Measurements from ENCODE around the gene EIF1. TPM values are rescaled to one million over a fixed set of nuclear protein-coding genes. Genes with fewer than 3 reads are reported as not detected.
A peak's percentile ranks its signal among the peaks of the same experiment; 100 is the strongest.

EIF1 gene
- polyA plus RNA-seq, 1 donor (not counting 4 experiments of a cell fraction or from before 2014, with no cell fraction given), result 308 TPM

DNA sequence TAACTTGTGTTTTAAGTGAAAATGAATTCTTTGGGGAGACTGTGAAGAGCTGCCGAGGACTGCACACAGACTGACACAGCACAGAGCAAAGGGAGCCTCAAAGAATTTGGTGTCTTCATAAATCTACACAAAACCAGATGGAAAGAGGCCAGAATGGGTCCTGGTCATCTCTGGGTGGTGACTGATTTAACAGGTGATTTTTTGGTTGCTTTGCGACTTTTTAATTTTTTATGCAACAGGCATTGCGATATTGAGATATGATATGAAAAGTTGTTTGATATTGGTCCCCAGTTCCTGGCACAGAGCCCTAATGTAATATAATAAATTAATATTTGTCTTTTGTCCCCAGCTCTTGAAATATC is 12.6 kb upstream of the EIF1 start:
- Histone ChIP-seq H3K4me3 (ENCODE audit: control insufficient read depth in 2 of 3, extremely low read depth in 1 of 3, insufficient read depth in 2 of 3, low read depth in 1 of 3, low read length in 3 of 3) (no peak overlapping the region), H3K36me3 (ENCODE audit: control insufficient read depth in 2 of 2, extremely low read depth in 1 of 2, insufficient read depth in 2 of 2, low read length in 2 of 2) (no peaks in the 10 kb centered on the region), H3K9me3 (ENCODE audit: control insufficient read depth, low read depth, low read length) (no peaks in the 10 kb centered on the region), H3K27ac (ENCODE audit: control insufficient read depth, insufficient read depth, low read length) (no peak overlapping the region), H3K4me2 (ENCODE audit: control insufficient read depth, extremely low read depth, insufficient read depth, low read depth, low read length) (no peak overlapping the region), H2AFZ (ENCODE audit: control insufficient read depth, low read length) (no peak overlapping the region), H4K20me1 (ENCODE audit: control insufficient read depth, extremely low read depth, insufficient read depth, low read length) (no peaks in the 10 kb centered on the region), H3K27me3 (ENCODE audit: control insufficient read depth, extremely low read depth, insufficient read depth, low read length) (no peaks in the 10 kb centered on the region), H3K9ac (ENCODE audit: control insufficient read depth, extremely low read depth, insufficient read depth, low read length) (no peak overlapping the region), H3K4me1 (ENCODE audit: control insufficient read depth, extremely low read depth, insufficient read depth, low read length) (peaks cover 26% of the 10 kb centered on the region), H3K79me2 (ENCODE audit: control insufficient read depth, insufficient read depth, low read length) (no peaks in the 10 kb centered on the region), H3K9me1 (ENCODE audit: control insufficient read depth, extremely low read depth, insufficient read depth, low read length) (no peaks in the 10 kb centered on the region)
- no peak for FAIRE-seq
- dilution Hi-C loops (cut with MboI; ENCODE audit: extremely low pct_ligation_motif_present, low sequenced_read_pairs), result no loop called here
- DNase-seq (ENCODE audit: low read depth, low spot score), result no peak
- TF ChIP-seq, protein P1, sequence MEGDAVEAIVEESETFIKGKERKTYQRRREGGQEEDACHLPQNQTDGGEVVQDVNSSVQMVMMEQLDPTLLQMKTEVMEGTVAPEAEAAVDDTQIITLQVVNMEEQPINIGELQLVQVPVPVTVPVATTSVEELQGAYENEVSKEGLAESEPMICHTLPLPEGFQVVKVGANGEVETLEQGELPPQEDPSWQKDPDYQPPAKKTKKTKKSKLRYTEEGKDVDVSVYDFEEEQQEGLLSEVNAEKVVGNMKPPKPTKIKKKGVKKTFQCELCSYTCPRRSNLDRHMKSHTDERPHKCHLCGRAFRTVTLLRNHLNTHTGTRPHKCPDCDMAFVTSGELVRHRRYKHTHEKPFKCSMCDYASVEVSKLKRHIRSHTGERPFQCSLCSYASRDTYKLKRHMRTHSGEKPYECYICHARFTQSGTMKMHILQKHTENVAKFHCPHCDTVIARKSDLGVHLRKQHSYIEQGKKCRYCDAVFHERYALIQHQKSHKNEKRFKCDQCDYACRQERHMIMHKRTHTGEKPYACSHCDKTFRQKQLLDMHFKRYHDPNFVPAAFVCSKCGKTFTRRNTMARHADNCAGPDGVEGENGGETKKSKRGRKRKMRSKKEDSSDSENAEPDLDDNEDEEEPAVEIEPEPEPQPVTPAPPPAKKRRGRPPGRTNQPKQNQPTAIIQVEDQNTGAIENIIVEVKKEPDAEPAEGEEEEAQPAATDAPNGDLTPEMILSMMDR (optimal IDR thresholded peaks at IDR 0.05 in 1 of 3, IDR thresholded peaks at IDR 0.05 in 1 of 3, conservative IDR thresholded peaks at IDR 0.05 in 1 of 3; ENCODE audit: extremely low read depth in 1 of 3, insufficient read depth in 2 of 3, low read length in 3 of 3), result no peak
- no peak for TF ChIP-seq EZH2 (IDR thresholded peaks at IDR 0.05; ENCODE audit: low read length)

DNA sequence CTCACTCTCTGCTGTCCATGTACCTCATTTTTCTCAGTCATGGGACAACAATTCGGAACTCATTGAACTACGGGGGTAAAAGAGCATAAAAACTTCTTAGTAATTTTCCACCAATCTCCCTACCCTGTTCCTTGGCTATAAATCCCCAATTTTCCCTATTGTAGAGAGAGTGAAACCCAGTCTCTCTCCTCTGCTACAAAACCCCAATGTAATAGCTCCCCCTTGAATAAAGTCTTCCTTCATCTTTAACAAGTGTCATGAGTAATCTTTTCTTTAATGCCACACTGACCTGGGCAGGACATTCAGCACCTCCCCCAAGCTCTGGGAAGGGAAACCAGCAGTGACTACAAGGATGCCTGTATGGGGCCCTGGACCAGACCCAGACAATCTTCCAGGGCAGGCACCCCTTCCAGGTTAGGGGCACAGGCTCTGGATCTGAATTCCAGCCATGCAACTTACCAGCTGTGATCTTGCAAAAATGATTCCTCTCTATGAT is 10.2 kb upstream of the EIF1 start:
- DNase-seq (ENCODE audit: low read depth, low spot score) (no peak), FAIRE-seq (no peak)
- Histone ChIP-seq H3K79me2 (ENCODE audit: control insufficient read depth, insufficient read depth, low read length) (no peaks in the 10 kb centered on the region), H3K4me2 (ENCODE audit: control insufficient read depth, extremely low read depth, insufficient read depth, low read depth, low read length) (peak overlapping the region; percentile 89), H3K27me3 (ENCODE audit: control insufficient read depth, extremely low read depth, insufficient read depth, low read length) (no peaks in the 10 kb centered on the region), H3K9ac (ENCODE audit: control insufficient read depth, extremely low read depth, insufficient read depth, low read length) (peak overlapping the region; percentile 55), H3K4me3 (ENCODE audit: control insufficient read depth in 2 of 3, extremely low read depth in 1 of 3, insufficient read depth in 2 of 3, low read depth in 1 of 3, low read length in 3 of 3) (peak overlapping the region in 2 of 3 experiments; percentile 66 to 68), H3K4me1 (ENCODE audit: control insufficient read depth, extremely low read depth, insufficient read depth, low read length) (peaks cover 23% of the 10 kb centered on the region), H3K36me3 (ENCODE audit: control insufficient read depth in 2 of 2, extremely low read depth in 1 of 2, insufficient read depth in 2 of 2, low read length in 2 of 2) (no peaks in the 10 kb centered on the region), H3K9me3 (ENCODE audit: control insufficient read depth, low read depth, low read length) (no peaks in the 10 kb centered on the region), H4K20me1 (ENCODE audit: control insufficient read depth, extremely low read depth, insufficient read depth, low read length) (no peaks in the 10 kb centered on the region), H2AFZ (ENCODE audit: control insufficient read depth, low read length) (peak overlapping the region; percentile 83), H3K9me1 (ENCODE audit: control insufficient read depth, extremely low read depth, insufficient read depth, low read length) (no peaks in the 10 kb centered on the region), H3K27ac (ENCODE audit: control insufficient read depth, insufficient read depth, low read length) (peak overlapping the region; percentile 86)
- dilution Hi-C loops (cut with MboI; ENCODE audit: extremely low pct_ligation_motif_present, low sequenced_read_pairs), result no loop called here
- TF ChIP-seq EZH2 (IDR thresholded peaks at IDR 0.05; ENCODE audit: low read length), result no peak
- TF ChIP-seq, protein P1 (optimal IDR thresholded peaks at IDR 0.05 in 1 of 3, IDR thresholded peaks at IDR 0.05 in 1 of 3, conservative IDR thresholded peaks at IDR 0.05 in 1 of 3; ENCODE audit: extremely low read depth in 1 of 3, insufficient read depth in 2 of 3, low read length in 3 of 3), result no peak
